Globus pallidus (tissue), 1 donor: ENCODE data around the gene PTPN23.
"Not testable (repeated sequence)": the region's sequence is repeated elsewhere in the genome, so short reads cannot be mapped to it uniquely, and the experiment has no call there.

Source experiments
- DNase-seq: peaks from one replicate; pipeline ENCODE4 v3.0.0-alpha.2; 2015; ENCODE audit warnings: low spot score

The PTPN23 gene

DNA sequence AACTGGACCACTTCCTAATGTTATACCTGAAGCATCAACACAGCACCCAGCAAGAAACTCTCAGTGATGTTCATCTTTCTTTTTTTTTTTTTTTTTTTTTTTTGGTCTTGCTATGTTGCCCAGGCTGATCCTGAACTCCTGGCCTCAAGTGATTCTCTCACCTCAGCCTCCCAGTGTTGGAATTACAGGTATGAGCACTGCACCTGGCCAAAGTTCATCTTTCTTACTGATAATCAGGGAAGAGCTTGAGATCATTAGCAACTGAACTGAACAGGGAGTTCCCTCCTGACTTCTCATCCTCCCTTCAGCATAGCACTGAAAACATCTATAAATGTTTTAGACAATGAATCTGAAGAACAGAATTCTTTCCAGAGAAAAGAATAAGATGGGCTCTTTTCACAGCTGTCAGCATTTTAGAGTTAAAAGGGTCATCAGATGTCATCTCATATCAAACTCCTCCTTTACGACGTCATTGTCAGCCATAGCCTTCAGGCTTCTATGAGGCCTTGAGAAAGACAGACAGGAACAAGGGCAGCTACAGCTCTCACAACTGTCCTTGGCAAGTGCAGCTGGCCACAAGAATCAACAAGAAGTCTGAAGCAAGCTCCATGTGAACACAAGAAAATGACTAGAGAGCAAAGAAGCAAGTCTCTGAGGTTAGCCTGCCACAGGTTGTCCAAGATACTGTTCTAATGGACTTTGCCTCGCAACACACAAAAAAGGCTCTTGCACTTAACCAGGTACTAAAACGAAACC is 61.2 kb downstream of the PTPN23 start:
- no peak for DNase-seq

DNA sequence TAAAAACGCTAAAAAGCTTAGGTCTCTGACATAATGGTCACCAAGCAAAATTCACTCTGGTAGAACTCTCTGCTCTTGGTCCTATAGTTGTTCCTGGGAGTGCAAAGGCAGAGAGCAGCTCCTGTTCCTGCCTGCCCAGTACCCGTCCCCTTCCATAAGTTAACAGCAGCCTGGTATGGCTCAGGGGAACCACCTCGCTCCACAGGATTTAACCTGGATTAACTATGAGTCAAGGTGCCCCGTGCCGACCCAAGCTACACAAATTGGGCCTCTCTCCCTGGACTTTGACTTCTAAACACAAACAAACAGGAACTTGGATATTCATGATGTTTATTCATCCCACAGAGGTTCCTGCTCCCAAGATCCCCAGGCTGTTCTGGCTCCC is 62.8 kb downstream of the PTPN23 start:
- no peak for DNase-seq

DNA sequence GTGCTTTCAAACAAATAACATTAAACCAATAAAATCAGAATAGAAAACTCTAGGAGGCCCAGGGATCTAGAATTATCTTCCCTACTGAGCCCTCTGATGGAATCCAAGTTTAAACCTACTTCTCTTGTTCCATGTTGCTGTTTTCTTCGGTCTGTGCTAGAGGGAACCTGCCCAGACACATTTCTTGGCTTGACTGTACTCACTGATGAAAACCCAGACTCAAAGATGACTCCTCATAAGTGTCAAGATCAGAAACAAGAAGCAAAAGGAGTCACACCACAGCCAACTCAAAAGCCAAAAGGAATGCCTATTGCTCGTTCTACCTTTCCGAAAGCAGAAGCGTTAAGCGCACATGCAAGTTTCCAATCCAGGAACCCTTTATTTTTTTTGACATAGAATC is 63.3 kb downstream of the PTPN23 start:
- no peak for DNase-seq

DNA sequence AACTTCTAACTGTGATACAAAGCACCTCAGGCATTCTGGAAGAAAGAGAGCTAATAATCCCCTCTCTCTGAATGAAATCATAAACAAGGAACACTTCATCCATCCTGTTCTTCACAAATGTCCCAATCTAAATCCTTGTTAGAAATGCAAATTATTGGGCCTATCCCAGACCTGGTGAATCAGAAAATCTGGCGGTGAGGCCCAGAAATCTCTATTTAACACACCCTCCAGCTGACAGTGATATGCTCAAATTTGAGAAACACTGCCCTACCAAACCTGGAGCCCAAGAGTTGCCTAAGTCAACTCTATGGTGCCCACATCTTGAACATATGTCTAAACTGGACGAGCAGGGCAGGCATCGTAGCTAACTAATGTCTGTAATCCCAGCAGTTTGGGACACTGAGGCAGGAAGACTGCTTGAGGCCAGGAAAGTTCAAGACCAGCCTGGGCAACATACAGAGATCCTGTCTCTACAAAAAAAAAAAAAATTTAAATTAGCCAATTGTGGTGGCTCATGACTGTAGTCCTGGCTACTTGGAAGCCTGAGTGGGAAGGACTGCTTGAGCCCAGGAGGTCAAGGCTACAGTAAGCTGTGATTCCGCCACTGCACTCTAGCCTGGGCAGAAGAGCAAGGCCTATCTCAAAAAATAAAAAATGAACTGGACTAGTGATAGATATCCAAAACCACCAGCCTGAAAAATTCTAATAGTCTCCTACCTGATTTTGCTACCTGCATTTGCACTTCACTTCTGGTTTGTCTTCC is 71.8 kb downstream of the PTPN23 start:
- DNase-seq: no peak

DNA sequence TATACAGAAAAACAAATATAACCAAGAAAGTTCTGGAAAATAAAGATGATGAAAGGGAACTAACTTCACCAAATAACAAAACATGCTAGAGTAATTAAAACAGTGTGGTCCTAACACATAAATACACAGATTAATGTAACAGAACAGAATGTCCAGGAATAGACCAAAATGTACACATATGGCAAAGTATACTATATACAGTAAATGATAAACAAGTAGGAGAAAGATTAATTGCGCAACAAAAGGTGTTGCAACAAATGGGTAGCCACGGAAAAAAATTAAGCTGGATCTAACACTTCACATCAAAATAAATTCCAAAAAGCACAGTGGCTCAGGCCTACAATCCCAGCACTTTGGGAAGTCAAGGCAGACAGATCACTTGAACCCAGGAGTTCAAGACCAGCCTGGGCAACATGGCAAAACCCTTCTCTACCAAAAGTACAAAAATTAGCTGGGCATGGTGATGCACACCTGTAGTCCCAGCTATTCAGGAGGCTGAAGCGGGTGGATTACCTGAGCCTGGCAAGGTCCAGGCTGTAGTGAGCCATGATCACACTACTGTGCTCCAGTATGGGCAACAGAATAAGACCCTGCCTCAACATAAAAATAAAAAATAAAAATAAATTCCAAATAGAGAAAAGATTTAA is 75.1 kb downstream of the PTPN23 start:
- DNase-seq: no peak

DNA sequence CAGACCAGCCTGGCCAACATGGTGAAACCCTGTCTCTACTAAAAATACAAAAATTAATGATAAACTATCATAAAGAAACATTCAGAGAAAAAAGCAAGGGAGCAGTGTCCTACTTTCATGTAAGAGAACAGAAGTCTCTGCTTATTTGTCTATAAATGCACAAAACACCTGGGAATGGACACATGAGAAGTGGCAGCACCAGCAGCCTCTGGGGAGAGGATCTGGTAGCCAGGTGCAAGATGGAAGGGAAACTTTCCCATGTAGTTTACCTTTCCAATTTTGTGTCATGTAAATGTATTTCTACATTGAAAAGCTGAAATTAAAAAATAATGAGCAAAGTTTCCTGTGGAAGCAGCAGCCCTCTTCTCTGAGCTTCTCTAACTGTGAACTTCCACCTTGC is 76.2 kb downstream of the PTPN23 start:
- no peak for DNase-seq

DNA sequence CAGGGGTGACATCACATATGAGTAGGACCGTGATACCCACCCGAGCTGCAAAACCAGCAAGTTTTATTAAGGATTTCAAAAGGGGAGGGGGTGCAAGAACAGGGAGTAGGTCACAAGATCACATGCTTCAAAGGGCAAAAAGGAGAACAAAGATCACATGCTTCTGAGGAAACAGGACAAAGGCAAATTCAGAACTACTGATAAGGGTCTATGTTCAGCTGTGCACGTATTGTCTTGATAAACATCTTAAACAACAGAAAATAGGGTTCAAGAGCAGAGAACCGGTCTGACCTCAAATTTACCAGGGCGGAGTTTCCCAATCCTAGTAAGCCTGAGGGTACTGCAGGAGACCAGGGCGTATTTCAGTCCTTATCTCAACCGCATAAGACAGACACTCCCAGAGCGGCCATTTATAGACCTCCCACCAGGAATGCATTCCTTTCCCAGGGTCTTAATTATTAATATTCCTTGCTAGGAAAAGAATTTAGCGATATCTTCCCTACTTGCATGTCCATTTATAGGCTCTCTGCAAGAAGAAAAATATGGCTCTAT is 78.8 kb downstream of the PTPN23 start:
- DNase-seq: not testable (repeated sequence)
